NCI-H146 treated with DMSO at 0.1 percent for 48 hours (cell line): Measurements from ENCODE around the gene KLK15.
A peak's percentile ranks its signal among the peaks of the same experiment; 100 is the strongest.

ENCODE experiments used
- DNase-seq: peaks from one replicate; lab custom pipeline; 2025; ENCODE audit not compliant: unreplicated experiment; lab: John Stamatoyannopoulos, UW

KLK15 gene

GRCh38 chr19:50843701-50844221 is 10.4 kb upstream of the KLK15 start:
- peak; percentile 81 for DNase-seq

- no peak for DNase-seq
These were observed 9.8 kb upstream of the KLK15 start for GRCh38 chr19:50843205-50843604.

GRCh38 chr19:50842130-50842529 is 8.8 kb upstream of the KLK15 start:
- peak; percentile 27 for DNase-seq

DNA sequence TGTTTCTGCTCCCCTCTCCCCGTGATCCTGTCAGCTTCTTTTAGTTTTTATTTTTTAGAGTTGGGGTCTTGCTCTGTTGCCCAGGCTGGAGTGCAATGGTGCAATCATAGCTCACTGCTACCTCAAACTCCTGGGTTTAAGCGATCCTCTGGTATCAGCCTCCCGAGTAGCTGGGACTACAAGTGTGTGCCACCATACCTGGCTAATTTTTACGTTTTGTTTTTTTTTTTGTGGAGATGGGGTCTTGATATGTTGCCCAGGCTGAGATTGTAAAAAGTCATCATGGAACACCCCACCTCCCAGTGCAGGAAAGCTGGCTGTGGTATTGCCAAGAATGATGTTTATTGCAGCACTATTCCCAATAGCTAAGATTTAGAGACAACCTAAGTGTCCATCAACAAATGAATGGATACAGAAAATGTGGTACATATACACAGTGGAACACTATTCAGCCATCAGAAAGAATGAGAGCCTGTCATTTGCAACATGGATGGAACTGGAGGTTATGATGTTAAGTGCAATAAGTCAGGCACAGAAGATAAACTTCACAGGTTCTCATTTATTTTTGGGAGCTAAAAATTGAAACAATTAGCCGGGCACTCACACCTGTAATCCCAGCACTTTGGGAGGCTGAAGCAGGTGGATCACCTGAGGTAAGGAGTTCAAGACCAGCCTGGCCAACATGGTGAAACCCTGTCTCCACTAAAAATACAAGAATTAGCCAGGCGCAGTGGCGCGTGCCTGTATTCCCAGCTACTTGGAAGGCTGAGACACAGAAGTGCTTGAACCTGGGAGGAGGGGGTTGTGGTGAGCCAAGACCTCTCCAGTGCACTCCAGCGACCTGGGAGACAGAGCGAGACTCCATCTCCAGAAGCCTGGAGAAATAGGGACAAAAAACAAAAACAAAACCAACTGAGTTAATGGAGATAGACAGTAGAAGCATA is 6.6 kb upstream of the KLK15 start:
- no peak for DNase-seq

DNA sequence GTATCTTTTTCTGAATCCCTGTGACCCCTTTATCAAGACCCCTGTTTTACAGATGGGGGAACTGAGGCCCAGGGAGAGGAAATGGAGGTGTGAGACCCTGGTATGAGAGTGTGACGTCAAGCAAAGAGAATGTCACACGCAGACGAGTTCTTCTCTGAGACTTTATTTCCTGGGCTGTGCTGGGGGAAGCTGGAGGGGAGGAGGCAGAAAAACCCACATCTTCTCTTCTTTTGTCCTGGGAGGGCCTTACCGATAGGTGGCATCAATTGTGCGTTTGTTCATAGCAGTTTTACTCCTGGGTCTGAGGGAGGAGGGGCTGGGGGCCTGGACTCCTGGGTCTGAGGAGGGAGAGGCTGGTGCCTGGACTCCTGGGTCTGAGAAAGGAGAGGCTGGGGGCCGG is 4.9 kb upstream of the KLK15 start:
- no peak for DNase-seq

- no peak for DNase-seq
These were observed 3.9 kb upstream of the KLK15 start for GRCh38 chr19:50837300-50837699.

DNA sequence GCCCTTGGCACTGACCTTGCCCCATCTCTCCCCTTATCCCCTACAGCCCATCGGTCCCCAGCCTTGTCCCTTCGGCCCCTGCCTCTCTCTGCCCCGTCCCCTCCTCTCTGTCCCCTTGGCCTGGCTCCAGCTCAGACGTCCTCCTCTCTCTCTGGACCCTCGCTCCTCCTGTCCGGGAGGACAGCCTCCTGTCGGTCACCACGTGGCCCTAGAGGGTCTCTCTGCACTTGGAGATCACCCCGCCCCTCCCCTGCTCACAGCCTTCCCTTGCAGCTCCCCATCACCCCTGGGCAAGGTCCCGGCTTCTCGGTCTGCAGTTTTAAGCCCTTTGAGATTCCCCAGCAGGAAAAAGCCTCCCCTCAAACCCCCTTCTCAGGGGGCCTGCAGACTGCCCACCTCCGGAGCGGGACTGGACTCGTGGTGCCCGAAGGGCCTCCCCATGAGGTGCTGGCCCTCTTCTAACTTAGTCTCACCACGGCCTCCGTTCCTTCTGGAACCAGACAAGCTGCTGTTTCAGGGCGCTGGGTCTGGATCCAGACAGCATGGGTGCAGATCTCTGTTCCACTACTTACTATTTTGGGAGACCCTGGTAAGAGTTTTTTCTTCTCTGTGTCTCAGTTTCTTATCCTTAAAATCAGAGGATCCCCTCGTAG is 3.3 kb upstream of the KLK15 start:
- DNase-seq: no peak

DNA sequence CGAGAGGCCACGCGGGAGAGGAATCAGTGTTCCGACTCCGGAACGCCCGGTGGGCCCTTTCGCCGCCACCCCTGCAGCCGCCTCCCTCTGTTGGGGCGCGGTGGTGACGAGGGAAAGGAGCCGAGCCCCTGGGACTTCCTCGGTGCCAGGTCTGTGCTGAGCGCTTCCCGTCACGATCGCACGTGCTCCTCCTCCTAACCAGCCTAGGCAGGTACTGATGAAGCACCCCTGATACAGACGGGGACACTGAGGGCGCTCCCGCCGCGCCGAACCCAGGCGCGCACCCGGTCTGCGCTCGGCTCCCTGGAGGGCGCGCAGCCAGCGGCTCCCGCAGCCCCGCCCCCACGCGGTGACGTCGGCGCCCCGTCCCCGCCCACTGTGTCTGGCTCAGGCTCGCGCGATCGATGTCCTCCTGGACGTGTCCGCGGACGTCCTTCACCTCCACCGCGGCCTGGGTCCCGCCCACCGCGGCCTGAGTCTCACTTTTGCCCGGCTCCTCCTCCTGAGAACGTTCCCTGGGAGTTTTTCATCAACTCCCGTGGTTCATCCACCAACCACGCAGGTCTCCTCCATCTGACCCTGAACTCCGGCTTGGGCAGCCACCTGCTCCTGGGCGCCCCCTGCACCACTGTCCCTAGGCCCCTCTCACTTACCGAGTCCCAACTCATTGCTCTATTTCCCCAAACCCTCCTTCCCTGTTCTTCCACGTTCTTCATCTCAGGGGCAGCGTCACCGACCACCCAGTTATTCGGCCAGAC is 2.6 kb upstream of the KLK15 start:
- peak; percentile 64 for DNase-seq

DNA sequence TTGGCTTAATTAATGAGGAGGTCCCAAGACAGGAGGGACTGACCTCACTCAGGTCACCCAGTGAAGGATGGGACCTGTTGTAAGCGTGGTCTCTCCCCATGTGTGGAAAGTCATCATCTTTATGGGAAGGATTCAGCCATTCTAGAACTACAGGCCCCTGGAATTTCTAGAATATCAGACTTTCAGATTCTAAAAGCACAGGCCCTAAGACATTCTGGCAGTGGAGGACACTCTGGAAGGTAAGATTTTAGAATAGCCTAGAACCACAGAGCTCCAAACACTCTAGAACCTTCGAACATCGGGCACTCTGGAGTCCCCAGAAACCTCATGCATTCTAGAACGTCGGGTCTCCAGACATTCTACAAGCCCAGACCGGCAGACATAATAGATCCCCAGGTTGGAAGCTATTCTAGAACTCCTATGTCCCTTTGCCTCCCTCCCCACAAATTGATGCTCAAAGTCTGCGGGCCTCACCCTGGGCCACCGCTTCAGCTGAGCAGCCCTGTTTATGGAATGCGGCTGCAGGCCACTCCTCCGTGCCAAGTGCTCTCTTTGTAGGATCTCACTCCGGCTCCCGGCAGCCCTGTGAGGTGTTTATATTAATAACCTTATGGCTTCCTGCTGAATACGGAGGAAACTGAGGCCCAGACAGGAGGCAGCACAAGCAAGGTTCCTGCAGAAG is 1.9 kb upstream of the KLK15 start:
- DNase-seq: peak; percentile 39

DNA sequence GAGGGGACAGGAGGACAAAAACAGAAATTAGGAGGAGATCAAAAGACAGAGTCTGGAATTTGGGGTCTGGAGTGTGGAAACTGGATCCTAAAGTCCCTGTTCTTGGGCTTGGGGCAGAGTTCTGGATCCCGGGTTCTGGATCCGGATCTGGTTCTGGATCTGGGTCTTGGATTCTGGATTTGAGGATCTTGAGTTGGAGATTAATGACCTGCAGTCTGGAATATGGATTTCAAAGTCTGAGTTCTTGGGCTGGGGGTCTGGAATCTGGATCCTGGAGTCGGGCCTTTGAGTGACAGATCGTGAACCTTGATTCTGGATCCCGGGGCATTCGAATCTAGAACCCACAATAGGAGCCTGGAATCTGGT is 411 bp upstream of the KLK15 start:
- no peak for DNase-seq

DNA sequence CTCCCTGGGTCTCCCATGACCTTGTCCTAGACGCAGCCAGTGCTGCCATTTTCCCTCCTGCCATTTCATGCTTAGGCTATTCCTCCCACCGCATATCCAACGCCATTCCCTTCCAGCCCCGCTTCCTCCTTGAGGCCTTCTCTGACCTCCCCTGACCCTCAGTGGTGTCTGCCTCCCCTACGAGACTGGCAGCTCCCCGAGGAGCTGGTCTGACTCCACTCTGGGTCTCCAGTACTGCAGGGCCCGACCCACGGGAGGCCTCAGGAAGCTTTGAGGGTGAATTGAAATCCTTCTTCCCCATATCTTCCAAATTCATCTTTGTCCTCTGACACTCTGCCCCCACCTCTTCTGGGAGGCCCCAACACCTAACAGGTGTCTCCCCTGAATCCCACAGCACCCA is 708 bp downstream of the KLK15 start:
- no peak for DNase-seq

DNA sequence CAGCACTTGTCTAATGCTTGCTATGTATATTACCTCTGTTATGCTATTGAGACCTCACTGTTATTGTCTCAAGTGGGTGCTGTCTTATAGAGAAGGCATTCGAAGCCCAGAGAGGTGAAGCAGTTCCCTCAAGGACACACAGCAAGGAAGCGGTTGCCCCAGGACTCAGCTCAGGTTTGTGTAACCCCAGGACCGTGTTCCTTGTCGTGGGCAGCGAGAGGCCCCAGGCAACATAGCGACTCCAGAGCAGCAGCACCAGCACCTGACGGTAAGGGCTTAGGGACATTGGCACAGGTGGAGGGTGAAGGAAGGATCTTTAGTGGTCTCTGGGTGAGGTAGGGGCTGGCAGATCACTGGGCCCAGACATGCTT is 2.4 kb downstream of the KLK15 start:
- no peak for DNase-seq

- peak; percentile 32 for DNase-seq
These were observed 2.9 kb downstream of the KLK15 start for GRCh38 chr19:50830266-50831025.

DNA sequence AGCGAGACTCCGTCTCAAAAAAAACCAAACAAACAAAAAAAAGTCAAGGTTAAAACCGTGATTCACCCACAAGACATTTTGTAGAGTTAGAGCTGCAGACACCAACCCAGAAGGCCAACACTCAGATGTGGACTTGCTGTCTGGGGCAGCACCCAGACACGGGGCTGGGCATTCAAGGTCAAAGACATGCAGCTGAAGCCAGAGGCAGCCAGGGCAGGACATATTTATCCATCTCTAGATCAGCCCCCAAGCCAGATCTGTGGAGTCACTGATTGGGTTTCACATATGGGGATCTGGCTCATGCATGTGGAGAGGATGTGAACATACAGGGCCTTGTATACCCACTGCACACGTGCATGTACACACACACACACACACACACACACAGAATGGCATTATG is 3.6 kb downstream of the KLK15 start:
- no peak for DNase-seq

GRCh38 chr19:50827476-50827875 is 5.9 kb downstream of the KLK15 start:
- no peak for DNase-seq

DNA sequence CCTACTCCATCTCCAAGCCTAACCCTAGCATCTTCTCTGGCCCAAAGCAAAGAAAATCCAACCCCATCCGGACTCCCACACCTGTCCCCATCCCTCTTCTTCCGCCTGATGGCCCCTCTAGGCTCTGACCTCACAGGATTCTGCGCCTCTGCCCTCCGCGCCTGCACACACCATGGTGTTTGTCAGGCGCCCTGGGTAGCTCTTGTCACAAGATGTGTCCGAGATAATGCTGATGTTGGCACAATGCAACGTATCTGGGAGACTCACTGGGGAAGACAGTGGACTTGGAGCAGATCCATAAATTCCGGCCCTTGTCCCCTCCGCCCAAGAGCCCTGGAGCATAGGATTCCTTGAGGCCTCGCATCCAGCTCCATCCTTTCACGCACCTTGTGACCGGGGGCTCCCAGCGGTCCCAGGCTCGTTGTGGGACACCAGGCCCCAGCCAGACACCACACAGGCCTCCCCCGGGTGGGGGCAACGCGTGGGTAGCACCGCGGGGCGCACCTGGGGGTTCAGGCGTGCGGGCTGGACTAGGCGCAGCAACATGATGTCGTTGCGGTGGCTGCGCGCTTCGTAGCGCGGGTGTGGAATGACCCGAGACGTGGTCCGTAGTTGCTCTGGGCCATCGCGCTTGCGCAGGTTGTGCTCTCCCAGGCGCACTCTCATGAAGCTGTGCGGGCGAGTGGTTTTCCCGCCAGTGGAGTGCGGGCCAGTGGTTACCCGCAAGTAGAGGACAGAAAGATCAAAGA is 6.7 kb downstream of the KLK15 start:
- DNase-seq: no peak

DNA sequence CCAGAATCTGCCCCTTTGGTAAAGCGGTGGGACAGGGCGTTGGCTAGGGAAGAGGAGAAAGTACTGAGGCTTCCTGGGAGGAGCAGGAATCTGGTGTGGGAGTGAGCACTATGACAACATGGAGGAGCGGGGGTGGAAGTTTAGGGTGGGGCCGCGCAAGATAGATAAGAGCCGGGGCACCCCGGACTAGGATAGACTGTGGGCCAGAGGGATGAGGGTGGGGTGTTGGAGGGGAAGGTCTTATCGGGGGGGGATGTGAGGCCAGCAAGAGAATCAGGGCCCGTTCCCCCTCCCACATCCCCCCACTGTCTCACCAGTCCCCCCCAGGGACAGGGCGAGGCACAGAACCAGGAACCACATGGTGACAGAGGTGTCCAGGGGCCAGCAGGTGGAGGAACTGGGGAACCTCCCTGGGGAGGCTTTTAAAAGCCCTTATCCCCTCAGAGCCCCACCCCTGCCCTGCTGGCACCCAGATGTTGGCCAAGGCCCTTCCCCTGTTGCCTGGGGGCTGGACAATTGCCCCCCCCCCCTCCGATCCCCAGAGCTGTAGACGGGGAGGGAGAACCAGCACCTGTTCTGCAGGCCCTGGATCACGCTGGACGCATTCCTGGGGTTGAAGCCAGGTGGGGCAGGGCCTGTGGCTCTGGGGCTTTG is 9.9 kb downstream of the KLK15 start, which contains the start of gene KLK1:
TSS of gene KLK1 (minus strand) at position 399 of the 654 bp plus-strand sequence. CDS start at position 360, 39 bp downstream.
- DNase-seq: no peak

DNA sequence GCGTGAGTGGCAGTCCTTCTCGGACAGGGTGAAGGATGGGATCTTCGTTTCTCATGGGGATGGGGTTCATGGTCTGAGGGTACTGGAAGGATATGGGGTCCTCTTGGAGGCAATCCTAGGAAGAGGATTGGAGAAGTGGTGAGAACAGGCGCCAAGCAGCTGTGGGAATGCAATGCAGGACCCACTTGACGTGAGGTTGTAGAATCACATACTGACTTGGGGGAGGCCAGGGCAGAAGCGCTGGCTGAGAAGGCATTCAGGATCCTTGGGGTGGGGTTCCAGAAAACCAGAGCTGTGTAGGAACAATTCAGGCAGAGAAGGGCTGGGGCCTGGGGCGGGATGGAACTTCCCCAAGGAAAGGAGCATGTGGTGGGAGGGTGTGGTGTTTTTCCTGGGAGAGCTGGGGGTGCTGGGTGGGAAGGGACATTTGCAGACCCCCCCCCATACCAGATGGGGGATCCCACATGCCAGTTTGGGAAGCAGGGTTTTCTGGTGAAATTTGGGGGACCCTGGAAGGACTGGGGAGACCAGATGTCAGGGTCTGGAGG is 10.6 kb downstream of the KLK15 start:
- DNase-seq: no peak

GRCh38 chr19:50821622-50822021 is 11.8 kb downstream of the KLK15 start:
- no peak for DNase-seq
